SK-N-SH (cell line): ENCODE results near the gene RAB38. TPM values are rescaled to one million over a fixed set of nuclear protein-coding genes. Genes with fewer than 3 reads are reported as not detected.

Source experiments
- CTCF ChIA-PET: fragments of 300-600, 350-600 bp; formaldehyde crosslinking; extraction: SDS; loops from one replicate; lab custom pipeline; 2021; lab: Yijun Ruan, JAX
- POLR2A ChIA-PET: fragments of 350-600 bp; sonication (Branson Sonifier 250); formaldehyde crosslinking; extraction: SDS; loops from one replicate; lab custom pipeline; 2020; ENCODE audit warnings: antibody characterized with exemption, inconsistent platforms; lab: Yijun Ruan, JAX
- DNase-seq: peaks from one replicate; pipeline ENCODE4 v3.0.0; 2012
- H2AFZ ChIP-seq: fragments of 200-600 bp; sonication (generic); 2 replicates; pipeline ENCODE4 v1.8.1; 2016; ENCODE audit warnings: antibody characterized with exemption, mild to moderate bottlenecking, low read depth
- H3F3A ChIP-seq: fragments of 200-600 bp; sonication (generic); replicated peaks from 2 replicates; pipeline ENCODE3; 2016; ENCODE audit warnings: antibody characterized with exemption, mild to moderate bottlenecking; ENCODE audit not compliant: insufficient read depth
- H3K27ac ChIP-seq, 2 experiments: fragments of 200-500 bp in 1 of 2; fragments of 200-600 bp in 1 of 2; sonication (Bioruptor generic) in 1 of 2; sonication (generic), shearing (Covaris generic) in 1 of 2; 2 replicates each; pipeline versions ENCODE4 v1.5.1 to v1.6.1; 2014 to 2016; ENCODE audit warnings: low read depth in 2 of 2, inconsistent platforms in 1 of 2, low read length in 1 of 2, mild to moderate bottlenecking in 1 of 2, mixed read lengths in 1 of 2
- H3K27me3 ChIP-seq: fragments of 200-600 bp; sonication (generic), shearing (Covaris generic); 2 replicates; pipeline ENCODE4 v1.6.1; 2016; ENCODE audit warnings: mixed run types; ENCODE audit not compliant: insufficient read depth
- H3K36me3 ChIP-seq, 2 experiments: fragments of 200-500 bp in 1 of 2; fragments of 200-600 bp in 1 of 2; sonication (Bioruptor generic) in 1 of 2; sonication (generic) in 1 of 2; replicated peaks in 1 of 2; 2 replicates each; pipeline versions ENCODE3 to v1.5.1; 2014 to 2016; ENCODE audit warnings: low read length in 1 of 2, mild to moderate bottlenecking in 1 of 2; ENCODE audit not compliant: insufficient read depth in 2 of 2, control insufficient read depth in 1 of 2
- H3K4me1 ChIP-seq, 2 experiments: fragments of 200-500 bp in 1 of 2; fragments of 200-600 bp in 1 of 2; sonication (Bioruptor generic) in 1 of 2; sonication (generic), shearing (Covaris generic) in 1 of 2; 2 replicates each; pipeline versions ENCODE4 v1.5.1 to v1.6.1; 2014 to 2016; ENCODE audit warnings: low read depth in 1 of 2, low read length in 1 of 2, mixed run types in 1 of 2; ENCODE audit not compliant: insufficient read depth in 2 of 2, control insufficient read depth in 1 of 2
- H3K4me2 ChIP-seq: fragments of 200-600 bp; sonication (generic), shearing (Covaris generic); 2 replicates; pipeline ENCODE4 v1.6.1; 2017; ENCODE audit warnings: mixed run types
- H3K4me3 ChIP-seq, 2 experiments: fragments of 200-500 bp in 1 of 2; fragments of 200-600 bp in 1 of 2; sonication (Bioruptor generic) in 1 of 2; sonication (generic), shearing (Covaris generic) in 1 of 2; 2 replicates each; pipeline versions ENCODE4 v1.5.1 to v1.8.1; 2014 to 2016; ENCODE audit warnings: low read depth in 2 of 2, inconsistent platforms in 1 of 2, low read length in 1 of 2, mild to moderate bottlenecking in 1 of 2, mixed read lengths in 1 of 2, moderate library complexity in 1 of 2
- H3K79me2 ChIP-seq: fragments of 200-600 bp; sonication (generic); 2 replicates; pipeline ENCODE4 v1.8.1; 2017; ENCODE audit warnings: mild to moderate bottlenecking; ENCODE audit not compliant: insufficient read depth
- H3K9ac ChIP-seq: fragments of 200-600 bp; sonication (generic); 2 replicates; pipeline ENCODE4 v1.6.1; 2017; ENCODE audit warnings: mixed run types
- H3K9me2 ChIP-seq: fragments of 200-600 bp; sonication (generic); 2 replicates; pipeline ENCODE4 v1.6.1; 2017; ENCODE audit warnings: mixed run types
- H3K9me3 ChIP-seq: fragments of 200-600 bp; sonication (generic); 2 replicates; pipeline ENCODE4 v1.6.1; 2017; ENCODE audit warnings: mixed run types, mild to moderate bottlenecking, moderate library complexity
- H4K20me1 ChIP-seq: fragments of 200-600 bp; sonication (generic); 2 replicates; pipeline ENCODE4 v1.6.1; 2017; ENCODE audit warnings: mild to moderate bottlenecking, mixed run types; ENCODE audit not compliant: insufficient read depth
- FOXM1 ChIP-seq: IDR thresholded peaks from 2 replicates; pipeline ENCODE4 v1.4.0; 2012; ENCODE audit warnings: low read depth, mild to moderate bottlenecking
- GABPA ChIP-seq: IDR thresholded peaks from 2 replicates; pipeline ENCODE4 v1.4.0; 2012; ENCODE audit warnings: low read depth, mild to moderate bottlenecking
- GATA2 ChIP-seq: sonication (generic); formaldehyde crosslinking; IDR thresholded peaks from 2 replicates; pipeline ENCODE4 v1.5.0; 2020; ENCODE audit warnings: mild to moderate bottlenecking, missing genetic modification reagents
- JUND ChIP-seq: IDR thresholded peaks from 2 replicates; pipeline ENCODE4 v1.4.0; 2012
- MEF2A ChIP-seq: IDR thresholded peaks from 2 replicates; pipeline ENCODE4 v1.4.0; 2012; ENCODE audit warnings: low read depth, borderline replicate concordance
- NFIC ChIP-seq: IDR thresholded peaks from 2 replicates; pipeline ENCODE4 v1.4.0; 2012; ENCODE audit warnings: borderline replicate concordance
- SMC3 ChIP-seq: IDR thresholded peaks from 2 replicates; pipeline ENCODE4 v1.6.1; 2012; ENCODE audit warnings: low read depth, low read length, improper control_type of control experiment
- TAF1 ChIP-seq: IDR thresholded peaks from 2 replicates; pipeline ENCODE4 v1.6.1; 2012; ENCODE audit warnings: low read depth, mild to moderate bottlenecking, low read length, moderate library complexity, borderline replicate concordance
- YY1 ChIP-seq: IDR thresholded peaks from 2 replicates; pipeline ENCODE4 v1.4.0; 2012; ENCODE audit warnings: low read depth, mild to moderate bottlenecking
- WGBS: methylation state at CpG from one replicate; pipeline ENCODE4 v1.1.6; 2017; ENCODE audit warnings: low lambda C conversion rate; 5-methylcytosine and 5-hydroxymethylcytosine counted together
- polyA plus RNA-seq, 3 experiments: library from polyadenylated mRNA; depleted of rRNA; stranded (reverse); fragments of >200 nt; gene quantifications; 2 replicates each; pipeline ENCODE4 v1.2.3, GENCODE V29; 2012
- TF ChIP-seq, protein P1 (sequence below): IDR thresholded peaks from 2 replicates; pipeline ENCODE4 v1.4.0; 2012; ENCODE audit warnings: low read depth, borderline replicate concordance
- TF ChIP-seq, protein P2 (sequence below): fragments of 150-350 bp; IDR thresholded peaks from 2 replicates; pipeline ENCODE4 v1.6.1; 2017; ENCODE audit warnings: antibody characterized with exemption, low read length, low read depth, borderline replicate concordance
- TF ChIP-seq, protein P3 (sequence below): fragments of 150-350 bp; IDR thresholded peaks from 2 replicates; pipeline ENCODE4 v1.6.1; 2016; ENCODE audit warnings: mild to moderate bottlenecking, low read depth, low read length
- TF ChIP-seq, protein P4 (sequence below): IDR thresholded peaks from 2 replicates; pipeline ENCODE4 v1.6.1; 2012; ENCODE audit warnings: mild to moderate bottlenecking, low read depth, low read length, moderate library complexity
- TF ChIP-seq, protein P5 (sequence below): IDR thresholded peaks from 2 replicates; pipeline ENCODE4; 2012
- TF ChIP-seq, protein P6 (sequence below): IDR thresholded peaks from 2 replicates; pipeline ENCODE4 v1.4.0; 2012; ENCODE audit warnings: low read depth, borderline replicate concordance
- TF ChIP-seq, protein P7 (sequence below): IDR thresholded peaks from 2 replicates; pipeline ENCODE4 v1.4.0; 2012; ENCODE audit warnings: low read depth

Gene RAB38
- polyA plus RNA-seq, 1 of the 3 experiments (the other 2 are of a cell fraction) = 0.66 TPM

DNA sequence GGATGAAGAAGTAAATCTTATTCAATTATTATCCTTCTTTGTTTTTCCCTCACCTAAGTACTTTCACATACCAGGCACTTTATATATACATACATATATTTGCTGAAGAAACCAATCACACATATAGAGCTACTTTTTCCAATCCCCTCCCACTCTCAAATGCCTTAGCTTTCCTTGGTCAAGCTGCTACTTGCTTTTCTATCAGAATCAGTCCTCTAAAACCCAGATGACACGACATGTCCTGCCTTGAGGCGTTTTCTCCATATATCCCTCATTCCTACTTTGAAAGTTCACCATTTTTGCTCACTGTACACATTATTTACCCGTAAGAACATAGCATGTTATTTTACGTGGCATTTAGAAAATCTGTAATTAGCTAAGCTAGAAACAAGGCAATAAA is 5.4 kb downstream of the RAB38 start:
- no peaks in the 10 kb centered on the region for H3K9me3 ChIP-seq
- H3K9ac ChIP-seq = no peak overlapping the region
- no peaks in the 10 kb centered on the region for H4K20me1 ChIP-seq
- no peaks in the 10 kb centered on the region for H3K36me3 ChIP-seq
- no peak overlapping the region for H3K27ac ChIP-seq
- no peaks in the 10 kb centered on the region for H3K4me1 ChIP-seq
- H3K27me3 ChIP-seq = no peaks in the 10 kb centered on the region
- no peak overlapping the region for H3K4me3 ChIP-seq
- 15% methylated on average over 4 of the region's 4 CpGs for WGBS
- H3K9me2 ChIP-seq = no peaks in the 10 kb centered on the region
- H3K79me2 ChIP-seq = no peaks in the 10 kb centered on the region
- no peak overlapping the region; the same call in 1 of the 2 replicates for H2AFZ ChIP-seq
- POLR2A ChIA-PET = no interaction called here
- TF ChIP-seq, protein P1, sequence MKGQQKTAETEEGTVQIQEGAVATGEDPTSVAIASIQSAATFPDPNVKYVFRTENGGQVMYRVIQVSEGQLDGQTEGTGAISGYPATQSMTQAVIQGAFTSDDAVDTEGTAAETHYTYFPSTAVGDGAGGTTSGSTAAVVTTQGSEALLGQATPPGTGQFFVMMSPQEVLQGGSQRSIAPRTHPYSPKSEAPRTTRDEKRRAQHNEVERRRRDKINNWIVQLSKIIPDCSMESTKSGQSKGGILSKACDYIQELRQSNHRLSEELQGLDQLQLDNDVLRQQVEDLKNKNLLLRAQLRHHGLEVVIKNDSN = no peak
- TF ChIP-seq YY1 (no peak), GABPA (no peak), TAF1 (no peak)
- H3F3A ChIP-seq = no peaks in the 10 kb centered on the region
- CTCF ChIA-PET = interaction anchor here (1.5 kb wide), 1 partner anchor 10 kb away, joined by 4 read pairs; no protein-coding TSS in a partner anchor
- no peak overlapping the region for H3K4me2 ChIP-seq
- DNase-seq = no peak

DNA sequence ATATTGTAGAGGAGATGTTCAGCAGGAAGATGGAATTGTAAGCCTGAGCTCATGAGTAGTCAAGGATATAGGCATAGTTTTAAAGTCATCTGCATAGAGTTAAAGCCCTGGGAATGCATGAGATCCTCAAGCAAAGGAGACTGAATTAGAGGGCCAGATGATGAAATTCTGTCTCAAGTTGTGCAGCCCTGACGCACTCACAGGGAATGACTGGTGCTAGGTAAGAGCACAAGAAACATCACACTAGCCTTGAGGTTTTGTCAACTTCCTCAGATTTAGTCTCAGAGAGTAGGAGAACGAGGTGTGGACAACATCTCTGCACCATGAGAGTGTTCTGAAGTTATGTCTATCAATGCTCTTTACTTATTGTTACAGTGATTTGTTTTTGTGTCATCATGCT is 5.8 kb downstream of the RAB38 start:
- H3K9me2 ChIP-seq = no peaks in the 10 kb centered on the region
- H3K27me3 ChIP-seq = no peaks in the 10 kb centered on the region
- no peaks in the 10 kb centered on the region for H3K9me3 ChIP-seq
- H3K27ac ChIP-seq = no peak overlapping the region
- no peak overlapping the region for H3K9ac ChIP-seq
- POLR2A ChIA-PET = no interaction called here
- H2AFZ ChIP-seq = no peak overlapping the region
- WGBS = 38% methylated on average over 2 of the region's 2 CpGs
- H3K4me3 ChIP-seq = no peak overlapping the region
- H3K4me1 ChIP-seq = no peaks in the 10 kb centered on the region
- no peak overlapping the region for H3K4me2 ChIP-seq
- no peaks in the 10 kb centered on the region for H3K36me3 ChIP-seq
- no peaks in the 10 kb centered on the region for H3K79me2 ChIP-seq
- no peaks in the 10 kb centered on the region for H4K20me1 ChIP-seq
- no peak for DNase-seq
- no peaks in the 10 kb centered on the region for H3F3A ChIP-seq
- CTCF ChIA-PET = interaction anchor here (1.5 kb wide), 1 partner anchor 10 kb away, joined by 4 read pairs; no protein-coding TSS in a partner anchor
- TF ChIP-seq, protein P1 = no peak
- TF ChIP-seq, protein P2, sequence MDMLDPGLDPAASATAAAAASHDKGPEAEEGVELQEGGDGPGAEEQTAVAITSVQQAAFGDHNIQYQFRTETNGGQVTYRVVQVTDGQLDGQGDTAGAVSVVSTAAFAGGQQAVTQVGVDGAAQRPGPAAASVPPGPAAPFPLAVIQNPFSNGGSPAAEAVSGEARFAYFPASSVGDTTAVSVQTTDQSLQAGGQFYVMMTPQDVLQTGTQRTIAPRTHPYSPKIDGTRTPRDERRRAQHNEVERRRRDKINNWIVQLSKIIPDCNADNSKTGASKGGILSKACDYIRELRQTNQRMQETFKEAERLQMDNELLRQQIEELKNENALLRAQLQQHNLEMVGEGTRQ = no peak
- TF ChIP-seq, protein P3, sequence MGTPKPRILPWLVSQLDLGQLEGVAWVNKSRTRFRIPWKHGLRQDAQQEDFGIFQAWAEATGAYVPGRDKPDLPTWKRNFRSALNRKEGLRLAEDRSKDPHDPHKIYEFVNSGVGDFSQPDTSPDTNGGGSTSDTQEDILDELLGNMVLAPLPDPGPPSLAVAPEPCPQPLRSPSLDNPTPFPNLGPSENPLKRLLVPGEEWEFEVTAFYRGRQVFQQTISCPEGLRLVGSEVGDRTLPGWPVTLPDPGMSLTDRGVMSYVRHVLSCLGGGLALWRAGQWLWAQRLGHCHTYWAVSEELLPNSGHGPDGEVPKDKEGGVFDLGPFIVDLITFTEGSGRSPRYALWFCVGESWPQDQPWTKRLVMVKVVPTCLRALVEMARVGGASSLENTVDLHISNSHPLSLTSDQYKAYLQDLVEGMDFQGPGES = no peak
- TF ChIP-seq MEF2A = no peak
- TF ChIP-seq TAF1 = no peak
- TF ChIP-seq NFIC = no peak
- TF ChIP-seq FOXM1 = no peak
- TF ChIP-seq GABPA = no peak
- no peak for TF ChIP-seq JUND
- TF ChIP-seq, protein P4, sequence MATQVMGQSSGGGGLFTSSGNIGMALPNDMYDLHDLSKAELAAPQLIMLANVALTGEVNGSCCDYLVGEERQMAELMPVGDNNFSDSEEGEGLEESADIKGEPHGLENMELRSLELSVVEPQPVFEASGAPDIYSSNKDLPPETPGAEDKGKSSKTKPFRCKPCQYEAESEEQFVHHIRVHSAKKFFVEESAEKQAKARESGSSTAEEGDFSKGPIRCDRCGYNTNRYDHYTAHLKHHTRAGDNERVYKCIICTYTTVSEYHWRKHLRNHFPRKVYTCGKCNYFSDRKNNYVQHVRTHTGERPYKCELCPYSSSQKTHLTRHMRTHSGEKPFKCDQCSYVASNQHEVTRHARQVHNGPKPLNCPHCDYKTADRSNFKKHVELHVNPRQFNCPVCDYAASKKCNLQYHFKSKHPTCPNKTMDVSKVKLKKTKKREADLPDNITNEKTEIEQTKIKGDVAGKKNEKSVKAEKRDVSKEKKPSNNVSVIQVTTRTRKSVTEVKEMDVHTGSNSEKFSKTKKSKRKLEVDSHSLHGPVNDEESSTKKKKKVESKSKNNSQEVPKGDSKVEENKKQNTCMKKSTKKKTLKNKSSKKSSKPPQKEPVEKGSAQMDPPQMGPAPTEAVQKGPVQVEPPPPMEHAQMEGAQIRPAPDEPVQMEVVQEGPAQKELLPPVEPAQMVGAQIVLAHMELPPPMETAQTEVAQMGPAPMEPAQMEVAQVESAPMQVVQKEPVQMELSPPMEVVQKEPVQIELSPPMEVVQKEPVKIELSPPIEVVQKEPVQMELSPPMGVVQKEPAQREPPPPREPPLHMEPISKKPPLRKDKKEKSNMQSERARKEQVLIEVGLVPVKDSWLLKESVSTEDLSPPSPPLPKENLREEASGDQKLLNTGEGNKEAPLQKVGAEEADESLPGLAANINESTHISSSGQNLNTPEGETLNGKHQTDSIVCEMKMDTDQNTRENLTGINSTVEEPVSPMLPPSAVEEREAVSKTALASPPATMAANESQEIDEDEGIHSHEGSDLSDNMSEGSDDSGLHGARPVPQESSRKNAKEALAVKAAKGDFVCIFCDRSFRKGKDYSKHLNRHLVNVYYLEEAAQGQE = no peak
- TF ChIP-seq, protein P5, sequence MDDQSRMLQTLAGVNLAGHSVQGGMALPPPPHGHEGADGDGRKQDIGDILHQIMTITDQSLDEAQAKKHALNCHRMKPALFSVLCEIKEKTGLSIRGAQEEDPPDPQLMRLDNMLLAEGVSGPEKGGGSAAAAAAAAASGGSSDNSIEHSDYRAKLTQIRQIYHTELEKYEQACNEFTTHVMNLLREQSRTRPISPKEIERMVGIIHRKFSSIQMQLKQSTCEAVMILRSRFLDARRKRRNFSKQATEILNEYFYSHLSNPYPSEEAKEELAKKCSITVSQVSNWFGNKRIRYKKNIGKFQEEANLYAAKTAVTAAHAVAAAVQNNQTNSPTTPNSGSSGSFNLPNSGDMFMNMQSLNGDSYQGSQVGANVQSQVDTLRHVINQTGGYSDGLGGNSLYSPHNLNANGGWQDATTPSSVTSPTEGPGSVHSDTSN = no peak
- TF ChIP-seq GATA2 (CRISPR knock-in tag) = no peak
- TF ChIP-seq, protein P6, sequence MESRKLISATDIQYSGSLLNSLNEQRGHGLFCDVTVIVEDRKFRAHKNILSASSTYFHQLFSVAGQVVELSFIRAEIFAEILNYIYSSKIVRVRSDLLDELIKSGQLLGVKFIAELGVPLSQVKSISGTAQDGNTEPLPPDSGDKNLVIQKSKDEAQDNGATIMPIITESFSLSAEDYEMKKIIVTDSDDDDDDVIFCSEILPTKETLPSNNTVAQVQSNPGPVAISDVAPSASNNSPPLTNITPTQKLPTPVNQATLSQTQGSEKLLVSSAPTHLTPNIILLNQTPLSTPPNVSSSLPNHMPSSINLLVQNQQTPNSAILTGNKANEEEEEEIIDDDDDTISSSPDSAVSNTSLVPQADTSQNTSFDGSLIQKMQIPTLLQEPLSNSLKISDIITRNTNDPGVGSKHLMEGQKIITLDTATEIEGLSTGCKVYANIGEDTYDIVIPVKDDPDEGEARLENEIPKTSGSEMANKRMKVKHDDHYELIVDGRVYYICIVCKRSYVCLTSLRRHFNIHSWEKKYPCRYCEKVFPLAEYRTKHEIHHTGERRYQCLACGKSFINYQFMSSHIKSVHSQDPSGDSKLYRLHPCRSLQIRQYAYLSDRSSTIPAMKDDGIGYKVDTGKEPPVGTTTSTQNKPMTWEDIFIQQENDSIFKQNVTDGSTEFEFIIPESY = no peak
- TF ChIP-seq, protein P7, sequence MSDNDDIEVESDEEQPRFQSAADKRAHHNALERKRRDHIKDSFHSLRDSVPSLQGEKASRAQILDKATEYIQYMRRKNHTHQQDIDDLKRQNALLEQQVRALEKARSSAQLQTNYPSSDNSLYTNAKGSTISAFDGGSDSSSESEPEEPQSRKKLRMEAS = no peak
- TF ChIP-seq SMC3 = no peak
